22Rv1 (cell line): ENCODE results near the gene TUBB.

ENCODE experiments used
- ZFX ChIP-seq: fragments of 450-650 bp; IDR thresholded peaks from 2 replicates; pipeline ENCODE4 v1.6.1; 2017; ENCODE audit warnings: antibody characterized with exemption, borderline replicate concordance
- TF ChIP-seq, protein P1 (sequence below): fragments of 450-650 bp; IDR thresholded peaks from 2 replicates; pipeline ENCODE4 v1.5.1; 2017; ENCODE audit warnings: mild to moderate bottlenecking

DNA sequence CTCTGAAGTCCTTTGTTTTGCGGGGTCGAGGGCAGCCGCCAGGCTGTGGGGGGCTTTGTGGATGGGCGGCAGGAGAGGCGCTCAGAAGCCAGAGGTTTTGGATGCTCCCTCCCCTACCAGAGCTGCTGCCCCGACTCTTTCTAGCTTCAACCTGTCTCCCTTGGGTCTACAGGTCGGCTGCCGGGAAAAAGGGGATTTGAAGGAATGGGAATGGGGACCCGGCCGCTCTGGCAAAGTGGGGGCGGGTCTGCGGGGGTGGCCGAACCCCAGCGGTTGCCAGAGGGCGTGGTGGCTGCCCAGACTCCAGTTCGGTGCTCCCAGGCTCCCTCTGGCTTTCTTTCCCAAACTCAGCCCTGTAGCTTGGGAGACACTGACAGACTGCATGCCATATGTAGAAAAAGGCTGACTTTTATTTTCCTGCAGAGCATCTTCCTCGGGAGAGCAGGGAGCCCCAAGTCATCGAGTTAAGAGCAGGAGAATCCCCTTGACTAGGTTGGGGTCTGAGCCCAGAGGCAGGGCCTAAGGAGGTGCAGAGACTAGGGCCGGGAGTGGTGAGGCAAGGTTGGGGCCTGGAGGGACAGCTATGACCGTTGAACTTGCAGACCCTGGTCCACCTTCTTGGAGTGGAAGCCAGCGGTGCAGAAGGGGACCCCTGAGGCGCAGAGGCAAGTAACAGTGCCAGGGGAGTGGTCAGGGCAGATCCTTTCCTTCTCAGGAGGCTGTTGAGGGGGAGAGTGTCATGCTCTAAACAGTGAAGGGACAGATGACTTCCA is 32.3 kb upstream of the TUBB start:
- TF ChIP-seq, protein P1, sequence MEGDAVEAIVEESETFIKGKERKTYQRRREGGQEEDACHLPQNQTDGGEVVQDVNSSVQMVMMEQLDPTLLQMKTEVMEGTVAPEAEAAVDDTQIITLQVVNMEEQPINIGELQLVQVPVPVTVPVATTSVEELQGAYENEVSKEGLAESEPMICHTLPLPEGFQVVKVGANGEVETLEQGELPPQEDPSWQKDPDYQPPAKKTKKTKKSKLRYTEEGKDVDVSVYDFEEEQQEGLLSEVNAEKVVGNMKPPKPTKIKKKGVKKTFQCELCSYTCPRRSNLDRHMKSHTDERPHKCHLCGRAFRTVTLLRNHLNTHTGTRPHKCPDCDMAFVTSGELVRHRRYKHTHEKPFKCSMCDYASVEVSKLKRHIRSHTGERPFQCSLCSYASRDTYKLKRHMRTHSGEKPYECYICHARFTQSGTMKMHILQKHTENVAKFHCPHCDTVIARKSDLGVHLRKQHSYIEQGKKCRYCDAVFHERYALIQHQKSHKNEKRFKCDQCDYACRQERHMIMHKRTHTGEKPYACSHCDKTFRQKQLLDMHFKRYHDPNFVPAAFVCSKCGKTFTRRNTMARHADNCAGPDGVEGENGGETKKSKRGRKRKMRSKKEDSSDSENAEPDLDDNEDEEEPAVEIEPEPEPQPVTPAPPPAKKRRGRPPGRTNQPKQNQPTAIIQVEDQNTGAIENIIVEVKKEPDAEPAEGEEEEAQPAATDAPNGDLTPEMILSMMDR, result no peak
- TF ChIP-seq ZFX, result no peak
